SKM-1 treated with dmso at 0.1 percent for 144 hours (cell line): ENCODE measurements around the gene PTPRQ.

Experiments
- DNase-seq: peaks from one replicate; lab custom pipeline; 2025; ENCODE audit not compliant: unreplicated experiment; lab: John Stamatoyannopoulos, UW

Gene PTPRQ

DNA sequence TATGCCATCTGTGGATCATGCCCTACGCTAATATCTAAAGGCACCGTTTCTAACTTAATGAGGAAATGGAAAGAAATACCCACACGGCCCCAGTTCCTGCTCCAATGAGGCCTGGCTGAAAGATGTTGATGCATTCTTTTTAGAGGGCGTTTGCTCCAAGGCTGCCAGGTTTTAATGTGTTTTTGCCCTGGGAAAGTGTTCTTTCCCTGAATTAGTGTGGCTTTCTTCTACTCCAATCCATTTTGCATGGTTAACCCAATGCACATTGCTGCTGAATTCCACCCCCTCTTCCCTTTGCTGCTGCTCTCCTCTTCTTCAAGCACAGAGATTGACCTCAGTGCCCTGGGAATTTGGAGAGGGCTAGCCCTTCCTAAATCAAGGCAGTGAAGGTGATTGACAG lies 273.8 kb downstream of the PTPRQ start:
- DNase-seq = no peak

DNA sequence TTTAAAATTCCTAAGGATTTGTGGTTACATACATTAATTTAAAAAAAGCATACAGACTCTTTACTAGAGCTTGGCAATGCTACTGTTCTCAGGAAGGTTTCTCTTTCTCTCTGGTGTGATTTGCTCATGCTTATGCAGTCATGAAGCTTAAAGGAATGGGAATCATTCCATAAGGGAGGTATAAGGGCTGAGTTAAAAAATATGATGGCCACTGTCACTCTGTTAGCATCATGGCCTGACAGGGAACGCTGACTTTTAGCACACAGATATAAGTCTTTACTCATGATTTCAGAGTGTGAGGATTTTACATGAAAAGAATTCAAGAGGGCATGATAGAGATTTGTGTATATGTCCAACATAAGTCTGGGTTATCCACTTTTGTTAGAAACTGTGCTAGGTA lies 276.5 kb downstream of the PTPRQ start:
- DNase-seq = no peak

DNA sequence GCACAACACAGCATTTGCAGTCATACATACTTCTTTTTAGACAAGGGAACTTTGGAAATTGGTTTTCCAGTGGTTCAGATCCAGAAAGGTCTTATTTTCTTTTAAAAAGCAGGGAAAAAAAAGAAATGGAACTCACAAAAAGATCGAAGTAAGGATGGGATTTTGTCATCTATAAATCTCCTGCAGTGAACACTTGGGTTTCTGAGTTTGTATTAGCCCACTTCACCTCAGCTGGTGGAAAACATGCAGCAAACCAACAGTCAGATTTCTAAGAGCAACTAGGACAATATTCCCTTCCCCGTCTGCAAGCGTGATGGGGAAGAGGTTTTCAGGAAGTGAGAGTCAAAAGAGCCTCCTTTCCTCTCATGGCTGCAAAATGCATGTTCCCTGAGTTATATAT lies 277.3 kb downstream of the PTPRQ start:
- DNase-seq = no peak
